NCI-H187 treated with DMSO at 0.1 percent for 48 hours (cell line): ENCODE results near the gene OR52D1.

Experiments used
- DNase-seq: peaks from one replicate; lab custom pipeline; 2025; lab: John Stamatoyannopoulos, UW

OR52D1 gene

DNA sequence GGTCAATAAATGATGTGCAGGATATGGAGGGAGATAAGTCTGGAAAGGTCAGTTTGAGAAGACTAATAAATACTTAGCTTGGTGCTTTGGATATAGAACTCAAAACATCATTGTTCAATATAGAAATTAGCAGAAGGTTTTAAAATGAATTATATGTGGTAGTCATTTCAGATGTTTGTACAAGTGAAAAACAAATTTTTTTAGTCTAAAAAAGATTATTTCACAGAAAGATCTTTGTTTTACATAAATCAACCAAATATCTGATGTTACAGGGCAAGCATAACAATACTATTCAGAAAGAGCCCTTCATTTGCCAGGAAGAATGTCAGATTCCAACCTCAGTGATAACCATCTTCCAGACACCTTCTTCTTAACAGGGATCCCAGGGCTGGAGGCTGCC lies at the start of gene OR52D1:
Gene OR52D1, plus strand, starts transcription at position 301 of the 400 bp plus-strand sequence. Its CDS starts 22 bp downstream, at position 323.
- no peak for DNase-seq

GRCh38 chr11:5441414-5441813 lies 47.1 kb upstream of the OR52D1 start, which contains the start of gene OR51I1:
TSS of gene OR51I1 (minus strand) at chr11:5441514. CDS start at chr11:5441514, 0 bp downstream.
- no peak for DNase-seq

DNA sequence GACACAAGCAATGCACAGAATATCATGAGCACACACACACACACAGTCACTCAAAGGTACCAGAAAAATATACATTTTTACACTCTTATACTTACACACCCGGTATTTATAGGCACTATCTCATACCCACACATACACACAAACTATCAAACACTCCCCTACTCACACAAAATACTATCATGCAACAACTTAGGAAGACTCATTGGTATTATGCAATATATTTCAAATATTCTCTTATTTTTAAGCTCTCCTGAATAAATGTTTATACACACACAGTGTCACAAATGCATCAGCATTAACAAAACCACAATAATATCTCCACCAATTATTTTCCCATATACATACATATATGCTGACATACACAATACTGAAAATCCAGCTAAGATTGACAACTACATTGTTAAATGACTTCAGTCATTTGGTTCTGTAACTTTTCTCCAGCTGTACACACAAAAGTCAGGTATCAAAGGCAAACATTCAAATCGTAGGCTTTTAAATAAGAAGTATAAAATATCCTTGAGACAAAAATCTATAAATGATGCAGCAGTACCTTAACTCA lies 44.6 kb upstream of the OR52D1 start:
- DNase-seq, result no peak

DNA sequence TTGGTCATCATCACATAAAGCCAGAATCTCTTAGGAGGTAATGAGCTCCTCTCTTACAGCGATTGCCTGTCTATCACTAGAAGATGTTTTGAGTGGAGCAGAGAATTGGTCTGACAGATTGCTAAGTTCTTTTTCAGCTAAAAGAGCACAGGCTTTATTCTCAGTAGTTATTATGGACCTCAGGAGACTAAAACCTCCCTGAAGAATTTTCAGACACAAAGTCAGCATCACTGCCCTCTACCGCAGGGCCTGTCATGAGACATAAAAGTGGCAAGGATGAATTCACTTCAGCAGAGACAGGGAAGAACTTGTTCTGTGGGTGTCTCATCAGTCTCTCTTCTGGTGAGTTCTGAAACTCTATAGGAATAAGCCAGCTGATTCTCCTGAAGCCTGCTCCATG lies 39.5 kb upstream of the OR52D1 start, which contains the start of gene OR51I2:
Gene OR51I2, plus strand, starts transcription at position 301 of the 400 bp plus-strand sequence. CDS start 4,166 bp downstream, outside the sequence.
- DNase-seq, result no peak

DNA sequence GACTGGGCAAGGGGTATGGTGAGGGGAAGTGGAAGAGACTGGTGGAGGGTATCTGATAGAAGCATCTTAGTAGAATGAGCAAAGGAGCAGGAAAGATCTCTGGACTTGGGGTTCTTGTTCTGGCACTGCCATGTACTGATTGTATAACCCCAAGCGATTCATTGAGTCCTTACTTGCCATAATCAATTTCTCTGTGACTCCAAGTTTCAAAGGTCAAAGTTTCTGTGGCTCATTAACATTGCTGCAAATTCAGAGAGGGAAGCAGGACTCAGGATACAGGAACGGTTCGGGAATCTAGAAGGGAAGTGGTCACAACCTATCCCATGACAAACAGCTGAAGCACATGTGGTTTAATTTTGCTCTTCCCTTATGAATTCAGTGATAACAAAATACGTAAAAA lies 39.1 kb upstream of the OR52D1 start:
- DNase-seq, result no peak

GRCh38 chr11:5460983-5461621 lies 27.4 kb upstream of the OR52D1 start:
- no peak for DNase-seq

GRCh38 chr11:5467527-5467926 lies 21.0 kb upstream of the OR52D1 start:
- DNase-seq, result no peak

- DNase-seq, result no peak
These were observed 14.6 kb upstream of the OR52D1 start for GRCh38 chr11:5473921-5474320.

DNA sequence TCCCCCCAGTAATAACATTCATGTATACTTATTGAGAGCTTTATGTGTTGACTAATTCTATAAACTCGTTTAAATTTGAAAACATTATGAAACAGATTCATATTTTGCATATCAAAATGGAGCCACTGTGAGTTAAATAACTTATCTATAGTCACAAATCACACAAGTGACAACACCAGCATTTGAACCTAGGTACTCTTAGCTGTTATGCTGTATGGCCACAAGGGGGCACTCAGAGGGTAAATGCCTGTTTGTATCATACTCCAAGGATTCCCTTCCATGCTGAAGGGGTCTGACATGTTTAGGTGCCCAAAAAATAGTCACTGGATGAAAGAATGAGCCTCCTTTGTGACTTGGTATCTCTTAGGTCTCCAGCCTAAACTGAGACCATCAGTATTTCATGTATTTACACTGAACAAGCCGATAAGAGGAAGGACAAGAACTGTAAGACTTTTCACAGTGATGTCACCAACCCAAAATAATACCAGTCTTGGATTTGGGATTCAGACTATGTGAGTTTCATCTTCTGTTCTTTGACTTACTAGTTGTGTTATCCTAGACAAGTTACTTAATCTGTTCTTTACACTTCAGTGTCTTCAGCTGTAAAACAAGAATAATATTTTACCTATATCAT lies 12.2 kb upstream of the OR52D1 start:
- no peak for DNase-seq

DNA sequence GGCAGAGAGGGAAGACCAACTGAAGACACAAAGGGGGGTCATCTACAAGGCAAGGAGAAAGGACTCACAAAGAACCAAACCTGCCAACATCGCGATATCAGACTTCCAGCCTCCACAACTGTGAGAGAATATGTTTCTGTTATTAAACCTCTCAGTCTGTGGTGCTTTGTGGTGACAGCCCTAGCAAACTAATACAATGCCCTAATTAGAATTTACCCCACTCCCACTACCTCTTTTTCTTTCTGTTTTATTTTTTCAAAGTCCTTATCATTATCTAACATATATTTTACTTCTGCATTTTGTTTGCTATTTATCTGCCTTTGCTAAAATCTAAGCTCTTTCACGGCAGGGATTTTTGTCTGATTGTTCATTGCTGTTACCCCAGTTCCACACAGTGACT lies 2.5 kb upstream of the OR52D1 start:
- DNase-seq, result no peak

DNA sequence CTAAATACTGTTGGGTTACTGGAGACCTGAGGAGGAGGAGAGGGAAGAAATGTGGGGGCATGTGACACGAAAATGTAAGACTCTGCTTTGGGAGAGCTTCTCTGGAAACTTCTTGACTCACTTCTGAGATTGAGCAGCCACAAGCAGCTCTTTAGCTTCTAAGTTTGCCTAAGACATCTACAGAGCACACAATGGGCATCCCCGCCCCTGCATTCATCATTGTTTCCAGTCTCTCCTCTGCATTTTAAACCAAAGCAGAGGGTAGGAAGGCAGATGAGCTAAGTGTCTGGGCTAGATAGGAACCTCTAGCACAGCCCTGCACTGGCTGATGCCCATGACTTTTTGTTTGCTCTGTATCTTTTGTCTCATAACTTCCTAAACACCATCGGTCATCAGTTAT lies 2.1 kb upstream of the OR52D1 start:
- DNase-seq, result no peak

DNA sequence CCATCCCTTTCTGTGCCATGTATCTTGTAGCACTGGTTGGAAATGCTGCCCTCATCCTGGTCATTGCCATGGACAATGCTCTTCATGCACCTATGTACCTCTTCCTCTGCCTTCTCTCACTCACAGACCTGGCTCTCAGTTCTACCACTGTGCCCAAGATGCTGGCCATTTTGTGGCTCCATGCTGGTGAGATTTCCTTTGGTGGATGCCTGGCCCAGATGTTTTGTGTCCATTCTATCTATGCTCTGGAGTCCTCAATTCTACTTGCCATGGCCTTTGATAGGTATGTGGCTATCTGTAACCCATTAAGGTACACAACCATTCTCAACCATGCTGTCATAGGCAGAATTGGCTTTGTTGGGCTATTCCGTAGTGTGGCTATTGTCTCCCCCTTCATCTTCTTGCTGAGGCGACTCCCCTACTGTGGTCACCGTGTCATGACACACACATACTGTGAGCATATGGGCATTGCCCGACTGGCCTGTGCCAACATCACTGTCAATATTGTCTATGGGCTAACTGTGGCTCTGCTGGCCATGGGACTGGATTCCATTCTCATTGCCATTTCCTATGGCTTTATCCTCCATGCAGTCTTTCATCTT lies 414 bp downstream of the OR52D1 start:
- DNase-seq, result no peak

GRCh38 chr11:5489576-5490357 lies 1.3 kb downstream of the OR52D1 start:
- no peak for DNase-seq

DNA sequence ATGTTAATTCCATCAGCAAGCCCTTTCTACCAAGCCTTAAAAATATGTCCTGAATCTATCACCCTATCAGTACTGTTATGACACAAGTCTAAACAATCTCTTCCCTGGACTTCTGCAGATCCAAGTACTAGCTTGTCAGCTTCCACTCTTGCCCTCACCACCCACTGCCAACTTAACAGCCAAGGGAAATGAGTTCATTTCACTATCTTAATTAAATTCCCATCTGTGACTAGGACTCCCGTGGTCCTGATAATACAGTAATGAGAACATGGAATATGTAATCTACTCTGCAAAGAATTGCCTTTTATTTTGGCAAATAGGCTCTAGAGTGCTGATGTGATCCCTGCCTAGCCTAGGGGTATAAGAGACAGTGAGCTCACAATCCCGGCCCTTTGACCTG lies 11.2 kb downstream of the OR52D1 start:
- no peak for DNase-seq

GRCh38 chr11:5500393-5500801 lies 11.9 kb downstream of the OR52D1 start:
- no peak for DNase-seq

DNA sequence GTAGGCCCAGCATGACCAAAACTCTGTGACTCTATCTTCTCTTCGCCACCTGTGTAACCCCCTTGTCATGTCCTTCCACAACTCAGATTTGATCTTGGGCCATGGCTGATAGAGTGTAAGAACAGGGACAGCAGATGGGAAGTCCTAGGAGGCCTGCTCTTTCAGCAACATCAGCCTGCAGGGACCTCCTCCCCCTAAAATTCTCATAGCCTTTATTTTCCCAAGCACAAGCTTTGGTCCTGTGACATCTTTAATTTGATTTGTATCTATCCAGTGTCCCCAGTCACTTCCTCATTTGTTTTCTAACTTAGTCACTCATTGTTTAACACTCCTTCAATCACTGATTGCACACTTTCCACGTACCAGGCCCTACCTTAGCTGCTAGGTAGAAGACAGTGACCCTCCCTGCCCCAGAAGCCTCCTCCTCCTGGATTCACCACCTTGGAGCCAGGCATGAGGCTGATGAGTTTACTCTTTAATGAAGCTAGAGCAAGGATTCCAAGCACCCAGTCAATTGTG lies 16.0 kb downstream of the OR52D1 start:
- no peak for DNase-seq

DNA sequence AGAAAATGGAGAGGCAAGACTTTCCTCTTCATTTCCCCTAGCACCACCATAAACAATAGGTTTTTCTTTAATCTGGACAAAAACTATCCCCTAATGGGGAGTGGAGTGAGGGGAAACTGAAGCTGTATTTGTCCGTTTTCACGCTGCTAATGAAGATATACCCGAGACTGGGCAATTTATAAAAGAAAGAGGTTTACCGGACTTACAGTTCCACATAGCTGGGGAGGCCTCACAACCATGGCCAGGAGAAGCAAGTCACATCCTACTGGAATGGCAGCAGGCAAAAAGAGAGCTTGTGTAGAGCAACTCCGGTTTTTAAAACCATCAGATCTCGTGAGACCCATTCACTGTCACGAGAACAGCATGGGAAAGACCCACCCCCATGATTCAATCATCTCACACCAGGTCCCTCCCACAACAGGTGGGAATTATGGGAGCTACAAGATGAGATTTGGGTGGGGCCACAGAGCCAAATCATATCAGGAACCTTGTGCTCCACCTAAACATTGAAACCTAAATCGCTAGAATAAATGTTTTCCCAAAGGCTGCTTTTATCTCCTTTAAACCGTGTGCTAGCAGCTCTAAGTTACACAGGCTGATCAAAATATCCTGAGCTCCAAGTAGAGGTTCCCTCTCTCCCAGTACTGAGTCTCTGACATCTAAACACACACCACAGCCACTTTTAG lies 17.0 kb downstream of the OR52D1 start:
- no peak for DNase-seq

GRCh38 chr11:5507177-5507932 lies 18.9 kb downstream of the OR52D1 start:
- no peak for DNase-seq

DNA sequence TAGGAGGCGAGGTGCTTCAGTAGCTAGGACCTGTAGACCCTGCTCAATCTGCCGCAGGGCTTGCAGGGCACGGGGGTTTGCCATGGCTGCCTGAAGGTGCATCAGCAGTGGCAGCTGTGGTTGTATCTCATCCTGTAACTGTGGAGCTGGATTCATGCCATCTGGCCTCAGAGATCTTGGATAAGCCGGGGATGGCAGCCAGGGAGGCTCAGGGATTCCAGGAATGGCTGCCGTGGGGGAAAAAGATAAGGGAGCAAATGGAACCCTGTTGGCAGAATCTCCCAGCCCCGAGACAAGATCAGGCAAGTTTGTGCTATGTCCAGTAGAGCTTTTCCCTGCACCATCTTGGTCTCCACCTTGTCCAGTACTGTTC lies 19.4 kb downstream of the OR52D1 start:
- DNase-seq, result no peak

DNA sequence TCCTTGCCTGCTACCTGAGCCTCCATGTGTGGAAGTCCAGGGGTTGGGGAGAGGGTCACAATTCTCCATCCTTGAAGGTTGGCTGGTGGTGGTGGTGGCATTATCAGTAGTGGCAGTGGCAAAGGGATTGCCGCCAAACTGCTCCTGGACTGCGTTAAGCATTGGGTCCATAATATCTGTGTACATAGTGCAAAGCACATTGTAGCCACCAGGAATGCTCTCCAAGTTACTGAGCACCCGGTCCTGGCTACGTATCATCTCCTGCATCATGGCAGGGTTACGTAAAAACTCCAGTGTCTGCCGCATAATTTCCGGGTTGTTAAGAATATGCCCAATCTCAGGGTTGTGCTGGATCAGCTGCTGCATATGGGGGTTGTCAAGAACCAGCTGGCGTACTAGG lies 20.1 kb downstream of the OR52D1 start:
- DNase-seq, result no peak

GRCh38 chr11:5509803-5510202 lies 21.3 kb downstream of the OR52D1 start, which contains the start of gene UBQLN3:
TSS of gene UBQLN3 (minus strand) at chr11:5509957. CDS start at chr11:5509558, 399 bp downstream.
- DNase-seq, result no peak
